GM12875 (cell line): ENCODE measurements around the gene CCDC85C.

ENCODE experiments used
- H3K4me3 ChIP-seq: one replicate; pipeline ENCODE4 v1.5.1; 2011; ENCODE audit warnings: low read depth, low read length, control low read depth
- CTCF ChIP-seq: IDR thresholded peaks from 2 replicates; pipeline ENCODE4 v1.5.1; 2011; ENCODE audit warnings: low read depth, mild to moderate bottlenecking, control low read depth, inconsistent platforms, low read length, moderate library complexity, borderline replicate concordance; ENCODE audit not compliant: insufficient read depth

Gene CCDC85C

GRCh38 chr14:99506276-99506675, 97.7 kb downstream of the CCDC85C start:
- H3K4me3 ChIP-seq: no peak overlapping the region
- no peak for TF ChIP-seq CTCF

GRCh38 chr14:99505089-99505488, 98.9 kb downstream of the CCDC85C start:
- TF ChIP-seq CTCF: no peak
- no peak overlapping the region for H3K4me3 ChIP-seq

- no peak for TF ChIP-seq CTCF
- H3K4me3 ChIP-seq: no peak overlapping the region
These were observed 100.1 kb downstream of the CCDC85C start for GRCh38 chr14:99503848-99504453.

GRCh38 chr14:99502989-99503421, 101.0 kb downstream of the CCDC85C start:
- no peak overlapping the region for H3K4me3 ChIP-seq
- no peak for TF ChIP-seq CTCF

- no peak overlapping the region for H3K4me3 ChIP-seq
- TF ChIP-seq CTCF: no peak
These were observed 106.1 kb downstream of the CCDC85C start for GRCh38 chr14:99497894-99498293.

GRCh38 chr14:99497341-99497740, 106.7 kb downstream of the CCDC85C start:
- H3K4me3 ChIP-seq: no peak overlapping the region
- no peak for TF ChIP-seq CTCF

GRCh38 chr14:99484106-99484505, 119.9 kb downstream of the CCDC85C start:
- TF ChIP-seq CTCF: no peak
- no peak overlapping the region for H3K4me3 ChIP-seq
